ENCODE data around the gene MYLK.

MYLK gene

GRCh38 chr3:123884993-123885392 lies 861 bp upstream of the MYLK start:
- DNase-seq (ENCODE audit: low spot score) = no peak
- in situ Hi-C loops (cut with MboI; ENCODE audit: low pct_unique_long_range_greater_than_20kb, low sequenced_read_pairs, unreplicated experiment) = no loop called here
- TF ChIP-seq CTCF (IDR thresholded peaks at IDR 0.05; ENCODE audit: extremely low read depth, insufficient read depth, missing control alignments) = no peak

GRCh38 chr3:123883701-123884202 lies 380 bp downstream of the MYLK start:
- TF ChIP-seq CTCF (IDR thresholded peaks at IDR 0.05; ENCODE audit: extremely low read depth, insufficient read depth, missing control alignments) = no peak
- DNase-seq (ENCODE audit: low spot score) = no peak
- in situ Hi-C loops (cut with MboI; ENCODE audit: low pct_unique_long_range_greater_than_20kb, low sequenced_read_pairs, unreplicated experiment) = no loop called here

GRCh38 chr3:123883111-123883510 lies 1.0 kb downstream of the MYLK start:
- TF ChIP-seq CTCF (IDR thresholded peaks at IDR 0.05; ENCODE audit: extremely low read depth, insufficient read depth, missing control alignments) = no peak
- in situ Hi-C loops (cut with MboI; ENCODE audit: low pct_unique_long_range_greater_than_20kb, low sequenced_read_pairs, unreplicated experiment) = no loop called here
- DNase-seq (ENCODE audit: low spot score) = no peak

- no peak for TF ChIP-seq CTCF (IDR thresholded peaks at IDR 0.05; ENCODE audit: extremely low read depth, insufficient read depth, missing control alignments)
- no peak for DNase-seq (ENCODE audit: low spot score)
- in situ Hi-C loops (cut with MboI; ENCODE audit: low pct_unique_long_range_greater_than_20kb, low sequenced_read_pairs, unreplicated experiment) = no loop called here
Measured at GRCh38 chr3:123881771-123882170, 2.4 kb downstream of the MYLK start.

GRCh38 chr3:123880998-123881561 lies 3.1 kb downstream of the MYLK start:
- in situ Hi-C loops (cut with MboI; ENCODE audit: low pct_unique_long_range_greater_than_20kb, low sequenced_read_pairs, unreplicated experiment) = no loop called here
- DNase-seq (ENCODE audit: low spot score) = no peak
- TF ChIP-seq CTCF (IDR thresholded peaks at IDR 0.05; ENCODE audit: extremely low read depth, insufficient read depth, missing control alignments) = peak; percentile 26

GRCh38 chr3:123878807-123879206 lies 5.3 kb downstream of the MYLK start:
- TF ChIP-seq CTCF (IDR thresholded peaks at IDR 0.05; ENCODE audit: extremely low read depth, insufficient read depth, missing control alignments) = no peak
- in situ Hi-C loops (cut with MboI; ENCODE audit: low pct_unique_long_range_greater_than_20kb, low sequenced_read_pairs, unreplicated experiment) = no loop called here
- no peak for DNase-seq (ENCODE audit: low spot score)

All from GM13977 (cell line).